ENCODE measurements around the gene FMO3. TPM values are rescaled to one million over a fixed set of nuclear protein-coding genes. Genes with fewer than 3 reads are reported as not detected.

FMO3 gene
- not detected for total RNA-seq

GRCh38 chr1:171090604-171091003 lies at the start of gene FMO3:
Gene FMO3 (plus strand): TSS chr1:171090905. CDS start chr1:171092659, 1,754 bp downstream.
- Mint-ChIP-seq H3K4me1 (ENCODE audit: low read depth) (no peaks in the 10 kb centered on the region), H3K9me3 (no peaks in the 10 kb centered on the region), H3K36me3 (ENCODE audit: insufficient read depth) (no peaks in the 10 kb centered on the region), H3K4me3 (no peak within 1 kb of the TSS), H3K27me3 (ENCODE audit: low read depth) (peaks cover 2% of the 10 kb centered on the region)
- ATAC-seq (no peak), DNase-seq (no peak)

- H3K4me3 Mint-ChIP-seq, result no peak overlapping the region
- no peaks in the 10 kb centered on the region for H3K36me3 Mint-ChIP-seq (ENCODE audit: insufficient read depth)
- no peak for DNase-seq
- no peak for ATAC-seq
- peaks cover 33% of the 10 kb centered on the region for H3K9me3 Mint-ChIP-seq
- peaks cover 7% of the 10 kb centered on the region for H3K27me3 Mint-ChIP-seq (ENCODE audit: low read depth)
- H3K4me1 Mint-ChIP-seq (ENCODE audit: low read depth), result no peaks in the 10 kb centered on the region
These were observed 42.7 kb upstream of the FMO3 start for GRCh38 chr1:171048014-171048413.

DNA sequence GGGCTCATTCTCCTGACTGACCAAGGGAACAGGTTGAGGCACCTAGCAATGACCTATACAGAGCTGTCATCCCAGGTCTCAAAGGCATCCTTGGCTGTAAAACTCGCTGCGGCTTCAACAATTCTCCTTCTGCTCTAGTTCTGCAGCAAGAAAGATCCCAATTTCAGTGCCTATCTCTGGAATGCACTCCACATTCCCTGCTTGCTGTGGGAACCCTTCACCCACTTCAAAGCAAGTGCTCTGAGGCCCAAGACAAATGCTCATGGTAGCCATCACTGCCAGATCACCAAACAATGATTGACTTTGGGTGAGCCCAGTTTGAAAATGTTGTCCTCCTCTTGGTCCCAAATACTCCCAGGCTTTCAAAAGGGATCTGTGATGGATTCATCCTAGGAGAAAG lies 37.7 kb upstream of the FMO3 start:
- Mint-ChIP-seq H3K9me3 (peaks cover 13% of the 10 kb centered on the region), H3K4me3 (no peak overlapping the region), H3K4me1 (ENCODE audit: low read depth) (no peaks in the 10 kb centered on the region), H3K27me3 (ENCODE audit: low read depth) (peaks cover 9% of the 10 kb centered on the region), H3K36me3 (ENCODE audit: insufficient read depth) (no peaks in the 10 kb centered on the region)
- ATAC-seq (no peak), DNase-seq (no peak)

GRCh38 chr1:171055966-171056643 lies 34.6 kb upstream of the FMO3 start:
- no peak for ATAC-seq
- H3K4me1 Mint-ChIP-seq (ENCODE audit: low read depth), result no peaks in the 10 kb centered on the region
- no peak overlapping the region for H3K4me3 Mint-ChIP-seq
- H3K9me3 Mint-ChIP-seq, result peaks cover 10% of the 10 kb centered on the region
- no peaks in the 10 kb centered on the region for H3K36me3 Mint-ChIP-seq (ENCODE audit: insufficient read depth)
- no peak for DNase-seq
- peaks cover 5% of the 10 kb centered on the region for H3K27me3 Mint-ChIP-seq (ENCODE audit: low read depth)

GRCh38 chr1:171061425-171062143 lies 29.1 kb upstream of the FMO3 start:
- Mint-ChIP-seq H3K27me3 (ENCODE audit: low read depth) (no peaks in the 10 kb centered on the region), H3K4me1 (ENCODE audit: low read depth) (no peaks in the 10 kb centered on the region), H3K36me3 (ENCODE audit: insufficient read depth) (no peaks in the 10 kb centered on the region), H3K4me3 (no peak overlapping the region), H3K9me3 (peaks cover 6% of the 10 kb centered on the region)
- DNase-seq (no peak), ATAC-seq (no peak)

DNA sequence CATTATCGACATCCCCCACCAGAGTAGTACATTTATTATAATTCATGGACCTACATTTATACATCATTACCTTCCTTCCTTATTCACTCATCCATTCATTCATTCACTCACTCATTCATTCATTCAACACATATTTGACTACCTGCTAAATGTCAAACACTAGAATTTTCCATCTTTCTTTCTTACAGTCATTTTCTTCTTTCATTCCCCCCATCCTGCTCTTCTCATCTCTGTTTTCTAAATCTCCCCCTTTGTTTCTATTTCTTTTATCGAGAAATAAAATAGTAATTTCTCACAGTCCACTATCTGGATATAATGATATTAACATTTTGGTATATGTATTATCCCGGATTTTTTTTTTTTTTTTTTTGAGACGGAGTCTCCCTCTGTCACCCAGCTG lies 27.8 kb upstream of the FMO3 start:
- DNase-seq, result no peak
- no peaks in the 10 kb centered on the region for H3K36me3 Mint-ChIP-seq (ENCODE audit: insufficient read depth)
- H3K4me3 Mint-ChIP-seq, result no peak overlapping the region
- peaks cover 4% of the 10 kb centered on the region for H3K27me3 Mint-ChIP-seq (ENCODE audit: low read depth)
- no peaks in the 10 kb centered on the region for H3K4me1 Mint-ChIP-seq (ENCODE audit: low read depth)
- H3K9me3 Mint-ChIP-seq, result no peaks in the 10 kb centered on the region
- no peak for ATAC-seq

GRCh38 chr1:171075041-171075440 lies 15.7 kb upstream of the FMO3 start:
- H3K36me3 Mint-ChIP-seq (ENCODE audit: insufficient read depth), result no peaks in the 10 kb centered on the region
- no peak for ATAC-seq

GRCh38 chr1:171081314-171081753 lies 9.4 kb upstream of the FMO3 start:
- no peaks in the 10 kb centered on the region for H3K36me3 Mint-ChIP-seq (ENCODE audit: insufficient read depth)
- DNase-seq, result no peak
- H3K27me3 Mint-ChIP-seq (ENCODE audit: low read depth), result peaks cover 5% of the 10 kb centered on the region
- H3K4me3 Mint-ChIP-seq, result no peak overlapping the region
- H3K9me3 Mint-ChIP-seq, result no peaks in the 10 kb centered on the region
- H3K4me1 Mint-ChIP-seq (ENCODE audit: low read depth), result no peaks in the 10 kb centered on the region
- ATAC-seq, result no peak

More at GRCh38 chr1:171075041-171075440, 15.7 kb upstream of the FMO3 start:
- Mint-ChIP-seq H3K27me3 (ENCODE audit: low read depth) (peaks cover 4% of the 10 kb centered on the region), H3K9me3 (no peaks in the 10 kb centered on the region), H3K4me1 (ENCODE audit: low read depth) (no peaks in the 10 kb centered on the region), H3K4me3 (no peak overlapping the region)
- DNase-seq, result no peak

DNA sequence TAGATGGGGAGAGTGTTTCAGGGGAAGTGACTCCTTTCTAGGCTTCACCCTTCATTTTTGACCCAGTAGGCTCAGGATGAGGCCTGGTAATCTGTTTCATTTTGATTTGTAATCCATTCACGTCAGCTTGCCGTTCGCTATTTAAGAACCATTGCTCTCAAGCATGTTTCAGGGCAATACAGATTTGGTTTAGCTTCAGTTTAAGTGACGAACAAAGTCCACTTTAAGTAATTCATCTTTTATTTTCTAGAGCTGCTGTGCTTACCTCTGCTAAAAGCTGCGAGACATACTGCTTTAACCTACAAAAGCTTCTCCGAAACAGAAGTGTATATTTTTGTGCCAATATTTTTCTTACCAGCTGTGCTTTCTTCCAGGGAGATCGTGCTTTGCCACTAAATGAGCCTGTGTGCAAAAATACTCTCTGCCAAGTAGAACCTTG lies 8.9 kb upstream of the FMO3 start:
- no peaks in the 10 kb centered on the region for H3K36me3 Mint-ChIP-seq (ENCODE audit: insufficient read depth)
- H3K4me3 Mint-ChIP-seq, result no peak overlapping the region
- no peaks in the 10 kb centered on the region for H3K4me1 Mint-ChIP-seq (ENCODE audit: low read depth)
- ATAC-seq (no peak), DNase-seq (no peak)
- H3K27me3 Mint-ChIP-seq (ENCODE audit: low read depth), result peaks cover 2% of the 10 kb centered on the region
- H3K9me3 Mint-ChIP-seq, result no peaks in the 10 kb centered on the region

- ATAC-seq (no peak), DNase-seq (no peak)
- Mint-ChIP-seq H3K36me3 (ENCODE audit: insufficient read depth) (no peaks in the 10 kb centered on the region), H3K27me3 (ENCODE audit: low read depth) (peaks cover 2% of the 10 kb centered on the region), H3K9me3 (no peaks in the 10 kb centered on the region), H3K4me1 (ENCODE audit: low read depth) (no peaks in the 10 kb centered on the region), H3K4me3 (no peak overlapping the region)
These were observed 8.1 kb upstream of the FMO3 start for GRCh38 chr1:171082606-171083005.

- Mint-ChIP-seq H3K27me3 (ENCODE audit: low read depth) (peaks cover 2% of the 10 kb centered on the region), H3K9me3 (no peaks in the 10 kb centered on the region), H3K4me1 (ENCODE audit: low read depth) (no peaks in the 10 kb centered on the region), H3K4me3 (no peak overlapping the region), H3K36me3 (ENCODE audit: insufficient read depth) (no peaks in the 10 kb centered on the region)
- ATAC-seq (no peak), DNase-seq (no peak)
These were observed 7.5 kb upstream of the FMO3 start for GRCh38 chr1:171083222-171083621.

- no peak for ATAC-seq
These were observed 6.6 kb upstream of the FMO3 start for GRCh38 chr1:171084091-171084490.

DNA sequence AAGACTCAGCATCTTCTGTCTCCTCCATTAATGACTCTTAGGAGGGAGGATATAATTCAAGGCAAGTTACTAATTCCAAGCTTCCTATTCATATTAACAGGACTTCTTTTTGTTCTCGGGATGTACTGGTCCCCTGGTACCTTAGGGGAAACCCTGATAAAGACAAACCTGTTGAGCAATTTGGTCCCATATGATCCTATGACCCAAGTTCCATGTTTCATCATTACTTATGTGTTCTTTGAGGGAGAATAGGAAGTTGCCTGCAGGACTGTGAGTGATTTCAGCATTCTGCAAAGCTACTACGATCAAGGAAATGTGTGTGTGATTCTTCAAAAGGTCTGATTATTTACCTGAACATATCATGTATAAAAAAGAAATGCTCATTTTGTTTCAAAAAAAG lies 5.8 kb upstream of the FMO3 start:
- DNase-seq, result no peak
- peaks cover 2% of the 10 kb centered on the region for H3K27me3 Mint-ChIP-seq (ENCODE audit: low read depth)
- H3K4me3 Mint-ChIP-seq, result no peak overlapping the region
- ATAC-seq, result no peak
- no peaks in the 10 kb centered on the region for H3K36me3 Mint-ChIP-seq (ENCODE audit: insufficient read depth)
- no peaks in the 10 kb centered on the region for H3K9me3 Mint-ChIP-seq
- H3K4me1 Mint-ChIP-seq (ENCODE audit: low read depth), result no peaks in the 10 kb centered on the region

More at GRCh38 chr1:171084091-171084490, 6.6 kb upstream of the FMO3 start:
- no peak for DNase-seq
- Mint-ChIP-seq H3K9me3 (no peaks in the 10 kb centered on the region), H3K4me1 (ENCODE audit: low read depth) (no peaks in the 10 kb centered on the region), H3K27me3 (ENCODE audit: low read depth) (peaks cover 2% of the 10 kb centered on the region), H3K36me3 (ENCODE audit: insufficient read depth) (no peaks in the 10 kb centered on the region), H3K4me3 (no peak overlapping the region)

DNA sequence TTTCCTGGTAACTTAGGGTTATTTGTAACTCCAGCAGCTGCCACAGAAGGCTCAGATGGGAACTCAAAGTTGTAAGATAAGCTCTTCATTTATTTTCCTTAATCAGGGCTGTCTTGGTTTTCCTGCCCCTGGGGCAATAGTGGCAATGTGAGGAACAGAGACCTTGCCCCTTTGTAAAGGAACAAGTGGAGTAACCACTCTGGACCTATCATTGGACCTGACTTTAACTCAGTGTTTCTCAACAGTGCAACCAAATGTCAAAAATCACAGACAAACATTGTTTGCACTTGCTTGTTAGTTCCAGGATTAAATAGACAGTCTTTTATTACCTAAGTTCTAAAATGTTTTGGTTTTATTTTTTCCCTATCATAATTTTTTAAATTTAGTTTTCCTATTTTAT lies 2.8 kb upstream of the FMO3 start:
- H3K36me3 Mint-ChIP-seq (ENCODE audit: insufficient read depth), result no peaks in the 10 kb centered on the region
- peaks cover 2% of the 10 kb centered on the region for H3K27me3 Mint-ChIP-seq (ENCODE audit: low read depth)
- no peaks in the 10 kb centered on the region for H3K4me1 Mint-ChIP-seq (ENCODE audit: low read depth)
- ATAC-seq (no peak), DNase-seq (no peak)
- H3K4me3 Mint-ChIP-seq, result no peak overlapping the region
- H3K9me3 Mint-ChIP-seq, result no peaks in the 10 kb centered on the region

DNA sequence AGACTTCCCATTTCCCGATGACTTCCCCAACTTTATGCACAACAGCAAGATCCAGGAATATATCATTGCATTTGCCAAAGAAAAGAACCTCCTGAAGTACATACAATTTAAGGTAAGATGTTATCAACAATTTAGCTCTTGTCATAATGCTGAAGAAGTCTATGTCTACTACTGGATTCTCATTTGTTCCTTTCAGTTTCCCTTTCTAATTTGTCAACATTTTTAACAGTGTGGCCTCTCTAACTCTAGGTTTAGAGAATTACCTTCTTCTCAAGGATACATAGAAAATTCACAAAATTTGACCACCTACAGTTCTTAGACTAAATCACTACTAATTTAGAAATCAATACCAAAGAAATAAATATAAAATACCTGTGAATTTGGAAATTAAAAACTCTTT lies 13.2 kb downstream of the FMO3 start:
- H3K27me3 Mint-ChIP-seq (ENCODE audit: low read depth), result no peaks in the 10 kb centered on the region
- H3K36me3 Mint-ChIP-seq (ENCODE audit: insufficient read depth), result no peaks in the 10 kb centered on the region
- H3K4me3 Mint-ChIP-seq, result no peak overlapping the region
- no peak for DNase-seq
- ATAC-seq, result no peak
- H3K4me1 Mint-ChIP-seq (ENCODE audit: low read depth), result no peaks in the 10 kb centered on the region
- no peaks in the 10 kb centered on the region for H3K9me3 Mint-ChIP-seq
